GM12878 (cell line): Measurements from ENCODE around the gene TNFSF13. TPM values are rescaled to one million over a fixed set of nuclear protein-coding genes. Genes with fewer than 3 reads are reported as not detected.
A peak's percentile ranks its signal among the peaks of the same experiment; 100 is the strongest.

ENCODE experiments used
- ATAC-seq: fragments of 200-7000 bp; cut with Tn5 transposase; 3 replicates; pipeline ENCODE4 v1.9.1; 2020; ENCODE audit warnings: mild to moderate bottlenecking, moderate library complexity
- BruUV-seq: library from RNA; stranded (reverse); fragments of 400-500 nt; replicated peaks from 2 replicates; lab custom pipeline; 2021; lab: Mats Ljungman, UMichigan
- CTCF ChIA-PET: fragments of 300-600 bp; sonication (Branson Sonifier 250); formaldehyde crosslinking; extraction: SDS; loops from one replicate; lab custom pipeline; 2021; ENCODE audit warnings: inconsistent platforms; lab: Yijun Ruan, JAX
- POLR2A ChIA-PET: fragments of 350-600 bp; formaldehyde crosslinking; extraction: SDS; loops from one replicate; lab custom pipeline; 2021; ENCODE audit warnings: inconsistent platforms; lab: Charles Lee
- RAD21 ChIA-PET: fragments of 300-600 bp; sonication (Branson Sonifier 250); formaldehyde crosslinking; loops from one replicate; lab custom pipeline; 2023; ENCODE audit warnings: antibody characterized with exemption; ENCODE audit not compliant: unreplicated experiment; lab: Charles Lee
- SMC1A ChIA-PET: fragments of 300-600 bp; sonication (Branson Sonifier 250); formaldehyde crosslinking; loops from one replicate; lab custom pipeline; 2023; ENCODE audit not compliant: unreplicated experiment, uncharacterized antibody; lab: Charles Lee
- DNase-seq: peaks from one replicate; pipeline ENCODE4 v3.0.0-alpha.2; 2011; ENCODE audit warnings: low read depth, low spot score
- FAIRE-seq: peaks from 3 replicates; lab custom pipeline; 2011; peaks lifted over from hg19 to GRCh38; lab: Jason Lieb, UNC
- H2AFZ ChIP-seq: 2 replicates; pipeline ENCODE4 v1.6.0; 2011; ENCODE audit warnings: low read depth, low read length, control low read depth; ENCODE audit not compliant: control insufficient read depth
- H3K27ac ChIP-seq: 2 replicates; pipeline ENCODE4 v1.5.1; 2011; ENCODE audit warnings: control low read depth; ENCODE audit not compliant: control insufficient read depth, insufficient read depth
- H3K27me3 ChIP-seq, 2 experiments: replicated peaks in 1 of 2; 2 replicates each; pipeline versions ENCODE4 v1.6.0 to v1.6.1; 2011; ENCODE audit warnings: low read length in 1 of 2; ENCODE audit not compliant: control insufficient read depth in 2 of 2, insufficient read depth in 2 of 2
- H3K36me3 ChIP-seq, 2 experiments: 2 replicates each; pipeline ENCODE4 v1.5.1; 2011; ENCODE audit warnings: low read length in 1 of 2; ENCODE audit not compliant: control insufficient read depth in 2 of 2, insufficient read depth in 2 of 2
- H3K4me1 ChIP-seq: 2 replicates; pipeline ENCODE4 v1.6.1; 2011; ENCODE audit warnings: mild to moderate bottlenecking, low read length, moderate library complexity, mixed read lengths; ENCODE audit not compliant: control insufficient read depth, insufficient read depth
- H3K4me2 ChIP-seq: 2 replicates; pipeline ENCODE4 v1.6.0; 2011; ENCODE audit warnings: control low read depth; ENCODE audit not compliant: control insufficient read depth, insufficient read depth
- H3K4me3 ChIP-seq: fragments of 200-600 bp; sonication (generic); 2 replicates; pipeline ENCODE4 v1.5.1; 2016
- H3K79me2 ChIP-seq: 2 replicates; pipeline ENCODE4 v1.6.0; 2011; ENCODE audit warnings: low read length; ENCODE audit not compliant: control insufficient read depth, insufficient read depth
- H3K9ac ChIP-seq: 2 replicates; pipeline ENCODE4 v1.8.0; 2011; ENCODE audit warnings: low read length, control low read depth, mixed read lengths; ENCODE audit not compliant: control insufficient read depth, insufficient read depth
- H3K9me3 ChIP-seq: replicated peaks from 3 replicates; pipeline ENCODE4 v1.5.1; 2011; ENCODE audit warnings: mild to moderate bottlenecking, low read length; ENCODE audit not compliant: control insufficient read depth, insufficient read depth
- H4K20me1 ChIP-seq: 2 replicates; pipeline ENCODE4 v1.6.0; 2011; ENCODE audit not compliant: control insufficient read depth, insufficient read depth
- HSF1 ChIP-seq: fragments of 150-350 bp; IDR thresholded peaks from 2 replicates; pipeline ENCODE4 v1.6.1; 2014; ENCODE audit warnings: mild to moderate bottlenecking, low read depth, low read length
- ZNF622 ChIP-seq: fragments of 450-650 bp; IDR thresholded peaks from 2 replicates; pipeline ENCODE4 v1.6.1; 2017; ENCODE audit warnings: mild to moderate bottlenecking, inconsistent platforms
- ZZZ3 ChIP-seq: IDR thresholded peaks from 2 replicates; pipeline ENCODE4 v1.6.1; 2011; ENCODE audit warnings: low read depth; ENCODE audit not compliant: control insufficient read depth, insufficient read length
- WGBS: methylation state at CpG from one replicate; pipeline ENCODE4 v1.1.6; 2016; ENCODE audit warnings: low lambda C conversion rate; ENCODE audit not compliant: insufficient replicate concordance, insufficient coverage; ENCODE audit errors: missing lambda C conversion rate; 5-methylcytosine and 5-hydroxymethylcytosine counted together
- in situ Hi-C: fragments of 300-500 bp; cut with MboI; formaldehyde crosslinking; loops from 9 replicates; pipeline ENCODE4 v1.14.3; 2018; ENCODE audit warnings: mixed read lengths
- intact Hi-C: fragments of 100-400 bp; cut with micrococcal nuclease; formaldehyde crosslinking; loops from one replicate; pipeline ENCODE4 v1.14.2; 2022; ENCODE audit not compliant: unreplicated experiment
- polyA plus RNA-seq, 11 experiments: library from polyadenylated mRNA; depleted of rRNA in 4 of 11; unstranded in 6 of 11; stranded (reverse) in 5 of 11; fragments of >200 nt; fragmentation: Nextera tagmentation in 4 of 11; fragmentation: Illumina TruSeq in 1 of 11; extraction: Ambion mirVana in 4 of 11; extraction: Trizol in 1 of 11; gene quantifications; 1 replicate in 1 of 11; 2 replicates in 10 of 11; pipeline versions ENCODE4 v1.2.1 to v1.2.3, GENCODE V29; 2011 to 2016; ENCODE audit warnings: inconsistent platforms in 2 of 11, missing spikeins in 2 of 11, low read depth in 1 of 11
- total RNA-seq, 4 experiments: library from RNA; depleted of rRNA in 3 of 4; stranded (reverse); fragments of >200 nt in 3 of 4; fragmentation: Illumina TruSeq in 1 of 4; extraction: Trizol in 1 of 4; gene quantifications; 2 replicates each; pipeline versions ENCODE4 v1.2.1 to v1.2.3, GENCODE V29; 2013 to 2021

TNFSF13 gene
- total and polyA plus RNA-seq, 10 of the 15 experiments (the other 5 are each of a cell fraction or from before 2014, with no cell fraction given), result 0.56 to 14.6 (median 9.7) TPM

- no peak for TF ChIP-seq ZNF622
- TF ChIP-seq HSF1, result no peak
- TF ChIP-seq ZZZ3, result no peak
- in situ Hi-C loops, result no loop called here
Observed at GRCh38 chr17:7513850-7514419, 44.6 kb upstream of the TNFSF13 start.

More at GRCh38 chr17:7513850-7514419, 44.6 kb upstream of the TNFSF13 start:
- TSS peak; percentile 74 for BruUV-seq
- Histone ChIP-seq H3K79me2 (no peaks in the 10 kb centered on the region), H3K9me3 (no peaks in the 10 kb centered on the region), H3K36me3 (peaks cover 16 to 32% of the 10 kb centered on the region in 2 experiments; a peak in 3 of 4 replicates), H3K9ac (no peak overlapping the region), H3K4me1 (no peaks in the 10 kb centered on the region), H3K27ac (no peak overlapping the region), H3K4me3 (no peak overlapping the region), H3K4me2 (no peak overlapping the region), H3K27me3 (no peaks in the 10 kb centered on the region), H2AFZ (no peak overlapping the region), H4K20me1 (no peaks in the 10 kb centered on the region)
- CTCF ChIA-PET, result interaction anchor here (0.6 to 4.4 kb wide), 37 partner anchors 9 to 203 kb away, joined by 3 to 145 read pairs (median 4); partner anchors contain the start of genes FGF11, FXR2, SAT2 and SENP3
- DNase-seq (no peak), FAIRE-seq (no peak), ATAC-seq (no peak)
- RAD21 ChIA-PET, result interaction anchor here (0.6 to 4.1 kb wide), 8 partner anchors 9 to 173 kb away, joined by 3 to 84 read pairs (median 4); partner anchors contain the start of genes SENP3, TMEM102, TNFSF13 and TP53
- SMC1A ChIA-PET, result interaction anchor here (0.6 to 4.2 kb wide), 16 partner anchors 9 to 174 kb away, joined by 3 to 67 read pairs (median 4); partner anchors contain the start of genes SENP3, TNFSF13, TP53 and WRAP53
- POLR2A ChIA-PET, result interaction anchor here (0.6 to 3.9 kb wide), 2 partner anchors 46 to 60 kb away, joined by 3 to 36 read pairs; partner anchors contain the start of gene TNFSF13
- WGBS, result 73% methylated on average over 16 of the region's 17 CpGs
- intact Hi-C loops, result loop anchor here (1.0 kb wide), 1 partner anchor 47 kb away; the partner anchor contains the start of gene SENP3
